Fibroblast of the aortic adventitia (primary cell): ENCODE measurements around the gene PHACTR3. TPM values are rescaled to one million over a fixed set of nuclear protein-coding genes. Genes with fewer than 3 reads are reported as not detected.

Experiments used
- DNase-seq: peaks from one replicate; pipeline ENCODE4 v3.0.0-alpha.2; 2010; ENCODE audit warnings: low read depth
- H3K4me3 ChIP-seq: 2 replicates; pipeline ENCODE4 v1.5.1; 2011; ENCODE audit warnings: low read depth, mild to moderate bottlenecking, control low read depth, low read length, moderate library complexity
- CTCF ChIP-seq: IDR thresholded peaks from 2 replicates; pipeline ENCODE4 v1.5.1; 2011; ENCODE audit warnings: mild to moderate bottlenecking, low read length, control low read depth, inconsistent platforms; ENCODE audit not compliant: insufficient read depth
- total RNA-seq: library from RNA; depleted of rRNA; stranded (reverse); fragments of >200 nt; gene quantifications from 2 replicates; pipeline ENCODE4 v1.2.3, GENCODE V29; 2012; ENCODE audit warnings: low replicate concordance

PHACTR3 gene
- total RNA-seq, 1 donor = not detected

- DNase-seq = no peak
- no peak overlapping the region for H3K4me3 ChIP-seq
- TF ChIP-seq CTCF = no peak
These were observed 21.0 kb downstream of the PHACTR3 start for GRCh38 chr20:59625214-59625922.

- H3K4me3 ChIP-seq = no peak overlapping the region
- no peak for DNase-seq
- TF ChIP-seq CTCF = no peak
These were observed 23.0 kb downstream of the PHACTR3 start for GRCh38 chr20:59627298-59627697.

- no peak for DNase-seq
- TF ChIP-seq CTCF = no peak
- no peak overlapping the region for H3K4me3 ChIP-seq
These were observed 23.8 kb downstream of the PHACTR3 start for GRCh38 chr20:59628171-59628570.

GRCh38 chr20:59629141-59630045 is 25.1 kb downstream of the PHACTR3 start:
- no peak for DNase-seq
- no peak overlapping the region for H3K4me3 ChIP-seq
- TF ChIP-seq CTCF = no peak

- H3K4me3 ChIP-seq = no peak overlapping the region
- DNase-seq = no peak
- no peak for TF ChIP-seq CTCF
These were observed 26.2 kb downstream of the PHACTR3 start for GRCh38 chr20:59630526-59630925.

GRCh38 chr20:59631751-59632540 is 27.6 kb downstream of the PHACTR3 start:
- H3K4me3 ChIP-seq = no peak overlapping the region
- no peak for TF ChIP-seq CTCF
- no peak for DNase-seq
